Esophagus muscularis mucosa (tissue), 4 donors: Measurements from ENCODE around the gene ZEB2. TPM values are rescaled to one million over a fixed set of nuclear protein-coding genes. Genes with fewer than 3 reads are reported as not detected.

Experiments
- DNase-seq: peaks from one replicate; pipeline ENCODE4 v3.0.0-alpha.2; 2017; ENCODE audit errors: extremely low spot score
- H3K27ac ChIP-seq, 4 donors: fragments of 200-600 bp; sonication (generic); replicated peaks in 1 of 4; 1 replicate in 3 of 4; 2 replicates in 1 of 4; pipeline ENCODE4 v1.5.1; 2016 to 2019; ENCODE audit warnings: mild to moderate bottlenecking in 1 of 4
- H3K27me3 ChIP-seq, 4 donors: fragments of 200-600 bp; sonication (generic); one replicate each; pipeline versions ENCODE4 v1.5.1 to v1.6.0; 2016 to 2019
- H3K36me3 ChIP-seq, 4 donors: fragments of 200-600 bp; sonication (generic); one replicate each; pipeline ENCODE4 v1.5.1; 2016 to 2019
- H3K4me1 ChIP-seq, 4 donors: fragments of 200-600 bp; sonication (generic); one replicate each; pipeline ENCODE4 v1.5.1; 2016 to 2019
- H3K4me3 ChIP-seq, 4 donors: fragments of 200-600 bp; sonication (generic); 1 replicate in 2 of 4; 2 replicates in 2 of 4; pipeline ENCODE4 v1.5.1; 2016 to 2019; ENCODE audit warnings: mild to moderate bottlenecking in 4 of 4, moderate library complexity in 1 of 4
- H3K9me3 ChIP-seq, 4 donors: fragments of 200-600 bp; sonication (generic); 1 replicate in 3 of 4; 2 replicates in 1 of 4; pipeline ENCODE4 v1.5.1; 2016 to 2019
- EP300 ChIP-seq: sonication (generic); formaldehyde crosslinking; IDR thresholded peaks from one replicate; pipeline ENCODE4 v1.6.1; 2017; ENCODE audit warnings: antibody characterized with exemption
- POLR2A ChIP-seq: fragments of 450-650 bp; IDR thresholded peaks from one replicate; pipeline ENCODE4 v1.6.1; 2017; ENCODE audit warnings: antibody characterized with exemption, moderate library complexity, mild to moderate bottlenecking, low read depth
- POLR2AphosphoS5 ChIP-seq, 2 donors: sonication (generic); formaldehyde crosslinking; IDR thresholded peaks; one replicate each; pipeline ENCODE4 v1.6.1; 2017; ENCODE audit warnings: antibody characterized with exemption in 2 of 2
- WGBS: methylation state at CpG from one replicate; pipeline ENCODE4 v1.1.5; 2018; 5-methylcytosine and 5-hydroxymethylcytosine counted together
- intact Hi-C: fragments of 100-400 bp; cut with DNase I; formaldehyde crosslinking; loops from one replicate; pipeline ENCODE4 v1.15.1; 2023
- total RNA-seq, 4 donors: library from RNA; depleted of rRNA; stranded (reverse); fragments of >200 nt; gene quantifications; one replicate each; pipeline versions ENCODE4 v1.1.0 to v1.2.1, GENCODE V29; 2016
- TF ChIP-seq, protein P1 (sequence below), 3 experiments: fragments of 200-600 bp in 2 of 3; fragments of 450-650 bp in 1 of 3; sonication (generic) in 2 of 3; IDR thresholded peaks; one replicate each; pipeline ENCODE4 v1.5.1; 2017 to 2019; ENCODE audit warnings: antibody characterized with exemption in 3 of 3, mild to moderate bottlenecking in 2 of 3, moderate library complexity in 1 of 3

ZEB2 gene
- total RNA-seq, 4 donors from 2014 or later = 41.2 to 68.3 (median 55.7) TPM

DNA sequence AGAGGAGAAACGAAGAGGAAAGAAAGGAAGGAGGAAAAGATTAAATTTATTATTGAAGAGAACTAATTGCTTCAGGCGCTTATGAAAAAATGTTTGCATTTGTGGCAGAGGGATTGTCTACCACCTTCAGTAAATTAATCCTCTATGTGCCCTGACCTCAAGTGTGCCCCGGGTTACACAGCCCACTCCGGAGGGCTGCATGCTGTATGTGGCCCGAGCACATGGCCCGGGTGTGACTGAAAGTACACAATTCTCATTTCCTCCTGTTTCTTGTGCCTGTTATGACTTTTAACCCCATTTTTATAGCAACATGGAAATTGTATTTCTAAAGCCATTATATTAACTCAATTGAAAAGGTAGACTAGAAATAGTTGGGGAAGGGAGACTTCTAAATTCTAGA, 38.8 kb downstream of the ZEB2 start:
- DNase-seq = no peak
- no peaks in the 10 kb centered on the region for H3K27me3 ChIP-seq
- no peaks in the 10 kb centered on the region for H3K36me3 ChIP-seq
- H3K4me1 ChIP-seq = peaks cover 10 to 59% (median 32%) of the 10 kb centered on the region in 4 donors
- peak overlapping the region in 2 of 4 donors; percentile 10 to 20 for H3K27ac ChIP-seq
- TF ChIP-seq POLR2A (no peak), EP300 (no peak), POLR2AphosphoS5 (IDR thresholded peaks at IDR 0.05) (no peak)
- TF ChIP-seq, protein P1, sequence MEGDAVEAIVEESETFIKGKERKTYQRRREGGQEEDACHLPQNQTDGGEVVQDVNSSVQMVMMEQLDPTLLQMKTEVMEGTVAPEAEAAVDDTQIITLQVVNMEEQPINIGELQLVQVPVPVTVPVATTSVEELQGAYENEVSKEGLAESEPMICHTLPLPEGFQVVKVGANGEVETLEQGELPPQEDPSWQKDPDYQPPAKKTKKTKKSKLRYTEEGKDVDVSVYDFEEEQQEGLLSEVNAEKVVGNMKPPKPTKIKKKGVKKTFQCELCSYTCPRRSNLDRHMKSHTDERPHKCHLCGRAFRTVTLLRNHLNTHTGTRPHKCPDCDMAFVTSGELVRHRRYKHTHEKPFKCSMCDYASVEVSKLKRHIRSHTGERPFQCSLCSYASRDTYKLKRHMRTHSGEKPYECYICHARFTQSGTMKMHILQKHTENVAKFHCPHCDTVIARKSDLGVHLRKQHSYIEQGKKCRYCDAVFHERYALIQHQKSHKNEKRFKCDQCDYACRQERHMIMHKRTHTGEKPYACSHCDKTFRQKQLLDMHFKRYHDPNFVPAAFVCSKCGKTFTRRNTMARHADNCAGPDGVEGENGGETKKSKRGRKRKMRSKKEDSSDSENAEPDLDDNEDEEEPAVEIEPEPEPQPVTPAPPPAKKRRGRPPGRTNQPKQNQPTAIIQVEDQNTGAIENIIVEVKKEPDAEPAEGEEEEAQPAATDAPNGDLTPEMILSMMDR (IDR thresholded peaks at IDR 0.05) = no peak
- 65% methylated on average over 6 of the region's 6 CpGs for WGBS
- H3K9me3 ChIP-seq = no peaks in the 10 kb centered on the region
- intact Hi-C loops = no loop called here
- H3K4me3 ChIP-seq = no peak overlapping the region

DNA sequence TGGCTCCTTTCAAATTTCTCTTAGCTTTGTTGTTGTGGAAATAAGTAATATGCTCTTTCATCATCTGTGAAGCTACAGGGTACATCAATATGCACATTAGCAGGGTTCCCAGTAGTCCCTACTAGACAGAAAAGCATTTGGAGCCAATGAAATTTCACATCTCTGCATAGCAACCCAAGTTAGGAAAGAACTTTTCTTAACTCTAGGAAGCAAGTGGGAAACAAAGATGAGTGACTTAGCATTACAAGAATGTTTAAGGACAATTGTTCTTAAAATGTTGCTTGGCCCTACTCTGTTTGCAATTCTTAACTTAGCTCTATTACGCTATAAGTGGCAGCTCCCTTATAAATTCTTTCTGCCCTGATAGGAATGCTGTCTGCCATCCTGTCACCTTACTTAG, 39.6 kb downstream of the ZEB2 start:
- Histone ChIP-seq H3K4me3 (no peak overlapping the region), H3K27ac (peak overlapping the region in 2 of 4 donors; percentile 3 to 20), H3K36me3 (no peaks in the 10 kb centered on the region), H3K27me3 (no peaks in the 10 kb centered on the region), H3K9me3 (no peaks in the 10 kb centered on the region), H3K4me1 (peaks cover 10 to 59% (median 33%) of the 10 kb centered on the region in 4 donors)
- no peak for DNase-seq
- TF ChIP-seq, protein P1 (IDR thresholded peaks at IDR 0.05) = no peak
- no peak for TF ChIP-seq POLR2AphosphoS5 (IDR thresholded peaks at IDR 0.05)
- intact Hi-C loops = no loop called here
- WGBS = 84% methylated on average over 1 of the region's 1 CpG

DNA sequence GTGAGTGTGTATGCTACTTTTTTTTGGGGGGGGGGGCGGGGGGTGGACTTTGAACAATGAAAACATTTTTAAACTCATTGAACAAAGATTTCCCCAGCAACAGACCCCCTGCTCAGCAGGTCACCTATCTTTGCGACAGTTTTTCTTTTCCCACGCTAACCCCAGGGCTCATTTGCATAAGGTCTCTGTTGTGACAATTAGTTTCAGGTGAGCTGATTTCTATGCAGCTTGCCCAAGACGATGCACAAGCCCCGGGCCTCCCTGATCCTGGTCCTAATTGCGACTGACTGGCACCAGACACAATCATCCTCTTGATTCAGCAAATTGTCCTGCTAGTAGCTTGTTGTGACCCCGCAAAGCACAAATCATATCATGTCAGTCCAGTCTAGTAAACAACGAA, 40.3 kb downstream of the ZEB2 start:
- Histone ChIP-seq H3K36me3 (no peaks in the 10 kb centered on the region), H3K9me3 (no peaks in the 10 kb centered on the region), H3K4me1 (peaks cover 10 to 54% (median 30%) of the 10 kb centered on the region in 4 donors), H3K27ac (peak overlapping the region in 2 of 4 donors; percentile 3 to 9), H3K27me3 (no peaks in the 10 kb centered on the region), H3K4me3 (no peak overlapping the region)
- 80% methylated on average over 8 of the region's 8 CpGs for WGBS
- intact Hi-C loops = no loop called here
- no peak for DNase-seq
- TF ChIP-seq EP300 (no peak), POLR2AphosphoS5 (IDR thresholded peaks at IDR 0.05) (no peak), POLR2A (no peak)
- TF ChIP-seq, protein P1 (IDR thresholded peaks at IDR 0.05) = no peak

DNA sequence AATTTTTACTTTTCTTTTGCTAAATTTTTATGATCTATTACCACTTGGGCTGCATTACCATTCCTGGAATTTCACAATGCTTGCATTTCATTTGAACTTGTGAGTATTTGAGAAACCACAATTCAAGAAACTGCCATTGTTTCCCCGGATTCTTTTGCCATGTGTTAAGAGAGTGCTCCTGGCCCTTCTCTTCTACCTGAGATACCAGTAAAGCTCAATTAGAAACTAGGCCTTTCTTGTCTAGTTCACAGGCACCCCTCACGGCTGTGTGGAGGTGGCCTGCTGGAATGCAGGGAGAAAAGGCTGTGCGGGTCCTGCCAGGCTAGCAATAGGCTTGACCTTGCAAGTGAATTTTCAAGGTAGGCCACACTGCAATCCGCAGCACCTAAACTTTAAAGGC, 40.8 kb downstream of the ZEB2 start:
- H3K27ac ChIP-seq = peak overlapping the region in 1 of 4 donors; percentile 47
- H3K36me3 ChIP-seq = no peaks in the 10 kb centered on the region
- peaks cover 7 to 53% (median 26%) of the 10 kb centered on the region in 4 donors for H3K4me1 ChIP-seq
- intact Hi-C loops = no loop called here
- DNase-seq = no peak
- no peaks in the 10 kb centered on the region for H3K9me3 ChIP-seq
- H3K27me3 ChIP-seq = no peaks in the 10 kb centered on the region
- H3K4me3 ChIP-seq = no peak overlapping the region
- TF ChIP-seq EP300 (no peak), POLR2A (no peak), POLR2AphosphoS5 (IDR thresholded peaks at IDR 0.05) (no peak)
- TF ChIP-seq, protein P1 (IDR thresholded peaks at IDR 0.05) = no peak
- 73% methylated on average over 4 of the region's 4 CpGs for WGBS

DNA sequence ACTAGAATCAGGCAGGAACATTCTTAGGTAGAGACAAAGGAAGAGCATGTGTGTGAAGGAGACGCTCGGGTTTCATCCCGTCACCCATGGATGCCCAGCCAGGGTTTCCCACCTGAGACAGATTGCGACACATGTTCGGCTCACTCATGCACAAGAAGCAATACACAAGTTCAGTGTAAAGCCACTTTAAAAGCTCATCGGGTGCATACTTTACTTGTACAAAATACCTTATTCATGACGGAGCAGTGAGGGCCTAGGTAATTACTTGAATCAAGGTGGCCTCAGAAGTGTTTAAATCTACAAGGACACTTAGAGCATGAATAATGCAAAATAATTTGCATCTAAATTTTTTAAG, 42.0 kb downstream of the ZEB2 start:
- no peaks in the 10 kb centered on the region for H3K36me3 ChIP-seq
- WGBS = 83% methylated on average over 7 of the region's 7 CpGs
- intact Hi-C loops = no loop called here
- TF ChIP-seq POLR2A (no peak), EP300 (no peak), POLR2AphosphoS5 (IDR thresholded peaks at IDR 0.05) (no peak)
- TF ChIP-seq, protein P1 (IDR thresholded peaks at IDR 0.05) = no peak
- H3K9me3 ChIP-seq = no peaks in the 10 kb centered on the region
- peak overlapping the region in 1 of 4 donors; percentile 10 for H3K27ac ChIP-seq
- no peak overlapping the region for H3K4me3 ChIP-seq
- no peak for DNase-seq
- peaks cover 7 to 52% (median 27%) of the 10 kb centered on the region in 4 donors for H3K4me1 ChIP-seq
- no peaks in the 10 kb centered on the region for H3K27me3 ChIP-seq
